KG1 (cell line): Measurements from ENCODE around the gene VPREB3.
A peak's percentile ranks its signal among the peaks of the same experiment; 100 is the strongest.
"Not testable (repeated sequence)": the region's sequence is repeated elsewhere in the genome, so short reads cannot be mapped to it uniquely, and the experiment has no call there.

Experiments used
- DNase-seq: peaks from one replicate; lab custom pipeline; 2025; lab: John Stamatoyannopoulos, UW

The VPREB3 gene

GRCh38 chr22:23742505-23743264, 11.5 kb downstream of the VPREB3 start:
- DNase-seq, result no peak

GRCh38 chr22:23737696-23738095, 16.5 kb downstream of the VPREB3 start:
- no peak for DNase-seq

GRCh38 chr22:23728108-23728507, 26.1 kb downstream of the VPREB3 start:
- not testable (repeated sequence) for DNase-seq

- no peak for DNase-seq
Measured at GRCh38 chr22:23722724-23723123, 31.5 kb downstream of the VPREB3 start.

- DNase-seq, result no peak
Measured at GRCh38 chr22:23722160-23722559, 32.1 kb downstream of the VPREB3 start.

GRCh38 chr22:23720855-23721254, 33.4 kb downstream of the VPREB3 start:
- no peak for DNase-seq

- no peak for DNase-seq
Measured at GRCh38 chr22:23718371-23719165, 35.7 kb downstream of the VPREB3 start.

- peak; percentile 75 for DNase-seq
Measured at GRCh38 chr22:23716811-23717801, 37.1 kb downstream of the VPREB3 start.

GRCh38 chr22:23715806-23716375, 38.3 kb downstream of the VPREB3 start:
- DNase-seq, result no peak

GRCh38 chr22:23714596-23715578, 39.3 kb downstream of the VPREB3 start:
- DNase-seq, result no peak

GRCh38 chr22:23713696-23714595, 40.3 kb downstream of the VPREB3 start:
- no peak for DNase-seq

GRCh38 chr22:23712256-23712655, 42.0 kb downstream of the VPREB3 start:
- no peak for DNase-seq

- DNase-seq, result no peak
Measured at GRCh38 chr22:23709107-23709506, 45.1 kb downstream of the VPREB3 start.

GRCh38 chr22:23708270-23708669, 46.0 kb downstream of the VPREB3 start:
- DNase-seq, result no peak

GRCh38 chr22:23705358-23705757, 48.9 kb downstream of the VPREB3 start:
- DNase-seq, result no peak

- no peak for DNase-seq
Measured at GRCh38 chr22:23704829-23705228, 49.4 kb downstream of the VPREB3 start.

GRCh38 chr22:23704062-23704461, 50.2 kb downstream of the VPREB3 start:
- no peak for DNase-seq
